GM21825 (cell line): ENCODE measurements around the gene NT5C1B.
A peak's percentile ranks its signal among the peaks of the same experiment; 100 is the strongest.

Experiments used
- ATAC-seq: cut with Tn5 transposase; IDR thresholded peaks from one replicate; pipeline ENCODE4 v1.9.1; 2021; ENCODE audit warnings: mild to moderate bottlenecking, moderate library complexity; ENCODE audit not compliant: unreplicated experiment

The NT5C1B gene

DNA sequence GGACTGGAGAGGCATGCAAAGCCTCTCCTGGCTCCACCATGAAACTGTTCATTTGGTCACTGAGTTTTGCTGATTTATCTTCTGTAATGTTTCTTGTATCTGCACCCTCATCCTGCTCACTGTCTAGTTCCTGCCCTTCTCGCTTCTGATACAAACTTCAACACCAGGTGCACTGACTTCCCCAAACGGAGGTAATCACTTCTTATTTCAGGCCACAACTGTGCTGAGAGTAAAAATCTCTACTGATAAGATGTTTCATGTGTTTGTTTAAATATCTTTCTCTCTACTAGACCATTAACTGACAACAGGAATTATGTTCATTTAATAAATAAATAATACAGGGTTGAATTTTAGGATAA is 10.9 kb upstream of the NT5C1B start:
- no peak for ATAC-seq

DNA sequence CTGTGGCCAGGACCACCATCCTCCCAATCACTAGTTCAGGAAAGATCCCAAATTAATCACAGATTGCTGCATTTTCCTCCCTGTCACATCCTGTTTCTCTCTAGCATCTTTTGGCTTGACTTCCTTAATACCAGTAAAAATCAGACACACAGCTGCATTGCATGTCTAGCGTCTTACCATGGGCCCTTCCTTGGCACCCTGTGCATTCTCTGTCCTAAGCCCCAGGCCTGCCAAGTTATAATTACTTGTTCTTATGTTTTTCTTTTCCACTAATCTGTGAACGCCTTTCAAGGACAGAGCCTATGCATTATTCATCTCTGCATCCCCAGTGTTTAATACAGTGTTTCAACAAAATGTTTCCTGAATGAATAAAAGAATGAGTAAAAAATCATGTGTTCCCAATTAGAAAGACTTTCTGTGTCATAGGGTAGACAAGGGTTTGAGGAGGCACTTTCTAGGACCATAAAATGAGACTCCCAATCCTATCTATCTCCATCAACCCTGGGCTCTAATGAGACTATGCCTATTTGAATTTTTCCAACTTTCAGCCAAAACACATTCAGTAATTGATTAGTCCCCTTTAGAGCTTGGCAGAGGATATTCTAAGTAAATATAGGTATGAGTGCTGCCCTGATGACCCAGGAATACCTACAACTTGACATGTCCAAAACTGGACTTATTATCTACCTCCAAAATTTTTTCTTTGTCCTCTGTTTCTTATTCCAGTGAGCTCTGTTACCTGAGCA is 10.3 kb upstream of the NT5C1B start:
- no peak for ATAC-seq

DNA sequence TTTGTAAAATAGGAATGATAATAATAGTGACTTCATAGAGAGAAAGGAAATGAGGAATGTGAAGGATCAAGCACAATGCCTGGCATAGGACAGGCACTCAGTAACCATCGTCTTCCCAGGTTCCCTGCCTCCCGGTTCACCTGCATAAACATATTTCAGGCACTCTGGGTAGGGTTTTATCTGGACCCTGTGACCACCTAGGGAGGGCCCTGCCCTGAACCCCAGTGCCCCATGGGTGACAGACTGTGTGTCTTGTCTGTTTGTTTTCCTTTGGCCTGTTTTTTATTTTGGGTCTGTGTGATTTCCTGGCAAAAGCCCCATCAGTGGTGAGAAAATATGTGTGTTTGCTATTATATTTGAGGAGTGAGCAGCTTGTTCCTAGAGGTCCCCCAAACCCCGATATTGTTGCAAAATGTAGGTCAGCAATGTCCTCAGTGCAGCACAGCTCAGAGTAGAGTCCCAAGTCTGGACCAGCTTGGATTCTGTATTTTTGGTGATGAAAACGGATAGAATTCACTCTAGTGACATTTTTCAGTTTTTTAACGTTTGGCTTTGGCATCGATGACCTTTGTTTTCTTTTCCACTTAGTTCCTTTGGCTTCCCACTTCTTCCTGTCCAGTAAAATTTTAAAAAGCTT is 9.6 kb upstream of the NT5C1B start:
- no peak for ATAC-seq

DNA sequence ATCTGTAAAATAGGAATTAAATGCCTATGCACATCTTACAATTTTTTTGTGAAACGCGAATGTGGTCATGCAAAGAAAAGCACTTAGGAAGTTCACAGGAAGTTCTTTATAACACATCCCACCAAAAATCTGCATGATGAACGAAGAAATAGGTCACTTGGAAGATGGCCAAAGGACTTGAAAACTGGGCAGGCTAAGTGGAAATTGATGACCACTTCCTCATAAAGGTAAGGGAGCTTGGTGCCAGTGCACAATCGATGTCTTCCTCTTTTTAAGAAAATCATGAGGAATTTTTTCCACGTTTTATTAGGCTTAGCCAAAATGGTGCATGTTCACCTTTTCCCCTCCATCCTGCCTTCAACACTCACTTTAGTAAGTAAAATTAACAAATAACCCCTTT is 8.2 kb upstream of the NT5C1B start:
- ATAC-seq = no peak

DNA sequence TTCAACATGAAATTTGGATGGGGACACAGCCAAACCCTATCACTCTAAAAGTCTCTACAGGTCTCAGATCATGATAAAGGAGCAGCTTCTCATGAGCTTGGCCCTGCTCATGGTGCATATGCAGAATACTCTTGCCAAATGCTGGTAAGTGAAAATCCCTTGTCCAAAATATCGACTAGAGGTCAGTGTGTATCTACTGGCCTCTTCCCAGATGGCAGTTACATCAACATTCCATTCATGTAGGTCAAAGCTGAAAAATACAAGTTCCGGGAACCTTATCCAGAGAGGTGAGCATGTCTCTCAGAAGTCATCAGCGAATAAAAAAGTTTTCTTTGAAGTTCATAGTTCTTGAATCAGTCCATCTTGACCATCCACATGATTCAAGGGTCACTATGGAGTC is 7.6 kb upstream of the NT5C1B start:
- no peak for ATAC-seq

DNA sequence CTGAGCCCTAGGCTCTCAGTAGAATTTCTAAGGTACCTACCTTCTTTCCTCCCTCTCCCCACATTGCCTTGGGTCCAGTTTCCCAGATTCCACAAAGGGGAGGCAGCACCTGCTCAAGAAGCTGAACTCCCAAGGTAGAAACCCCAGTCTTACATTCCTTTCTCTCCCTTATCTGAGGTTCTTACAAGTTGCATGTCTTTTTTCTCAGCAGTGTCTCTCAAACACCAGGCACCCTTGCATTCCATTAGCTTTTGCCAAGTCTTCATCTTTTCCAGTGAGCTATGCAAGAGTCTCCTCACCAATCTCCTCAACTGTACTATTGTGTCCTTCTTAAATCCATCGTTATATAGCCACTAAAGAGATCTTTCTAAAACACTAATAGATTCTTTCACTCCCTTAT is 4.1 kb upstream of the NT5C1B start:
- ATAC-seq = no peak

DNA sequence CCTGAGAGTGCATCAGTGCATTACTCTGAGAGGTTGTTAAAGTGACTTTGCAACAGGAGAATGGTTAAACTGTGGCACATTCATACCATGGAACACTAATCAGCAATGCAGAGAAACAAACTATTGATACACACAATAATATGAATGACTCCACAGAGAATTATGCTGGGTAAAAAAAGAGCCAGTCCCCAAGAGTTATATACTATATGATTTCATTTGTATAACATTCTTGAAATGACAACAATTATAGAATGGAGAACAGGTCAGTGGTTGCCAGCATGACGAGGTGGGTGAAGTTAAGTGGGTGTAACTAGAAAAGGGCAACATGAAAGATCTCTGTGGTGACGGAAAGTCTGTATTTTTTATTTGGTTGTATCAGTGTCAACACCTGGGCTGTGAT is 3.0 kb upstream of the NT5C1B start:
- no peak for ATAC-seq

DNA sequence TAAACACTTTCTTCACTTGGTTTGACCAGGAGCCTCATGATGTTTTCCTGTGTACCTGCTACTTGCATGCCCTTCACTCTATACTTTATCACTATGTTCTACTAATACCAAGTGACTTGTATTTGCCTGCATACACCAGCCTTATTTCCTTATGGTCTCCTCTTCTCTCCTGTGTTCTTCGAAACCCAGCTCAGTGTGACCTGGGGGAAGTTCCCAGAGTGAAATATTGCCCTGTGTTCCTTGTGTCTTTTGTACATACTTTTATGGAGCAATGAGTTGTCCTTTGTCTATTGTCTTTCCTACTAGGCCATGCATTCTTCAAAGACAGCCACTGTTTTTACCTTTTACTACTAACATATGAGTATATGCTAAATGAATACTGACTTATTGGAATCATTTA is 567 bp downstream of the NT5C1B start:
- no peak for ATAC-seq

DNA sequence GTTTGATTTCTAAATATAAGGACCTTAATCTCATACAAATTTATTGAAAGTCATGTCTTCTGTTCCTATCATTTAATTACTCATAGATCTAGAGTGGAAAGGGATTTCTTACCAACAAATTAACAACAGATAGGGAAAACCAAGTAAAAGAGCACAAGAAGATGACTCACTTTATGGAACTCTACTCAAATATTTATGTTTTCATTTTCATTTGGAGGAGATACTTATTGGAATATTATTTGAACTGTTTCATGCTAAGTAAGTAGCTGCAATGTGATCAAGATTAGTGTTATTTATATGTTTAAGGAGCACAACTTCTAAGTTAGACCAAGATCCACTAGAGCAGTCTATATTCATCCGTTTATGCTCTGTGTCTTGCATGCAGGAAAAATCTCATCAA is 1.3 kb downstream of the NT5C1B start:
- no peak for ATAC-seq

DNA sequence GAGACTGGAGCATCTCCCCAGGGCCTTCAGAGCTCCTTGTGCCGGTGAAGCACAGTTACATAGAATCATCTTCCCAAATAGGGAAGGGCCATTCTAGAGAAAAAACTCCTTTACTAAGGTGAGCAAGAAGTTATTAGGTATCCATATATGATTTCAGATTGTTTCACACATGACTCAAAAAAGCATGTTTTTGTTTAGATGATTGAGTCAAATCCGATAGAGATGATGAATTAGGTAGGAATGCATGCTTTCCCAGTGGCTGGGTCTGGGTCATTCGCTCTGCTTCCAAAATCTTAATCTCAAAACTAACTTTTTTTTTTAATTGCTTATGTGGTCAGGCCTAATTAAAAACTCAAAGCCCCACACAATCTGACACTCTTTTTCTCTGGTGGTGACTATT is 3.8 kb downstream of the NT5C1B start:
- ATAC-seq = no peak

DNA sequence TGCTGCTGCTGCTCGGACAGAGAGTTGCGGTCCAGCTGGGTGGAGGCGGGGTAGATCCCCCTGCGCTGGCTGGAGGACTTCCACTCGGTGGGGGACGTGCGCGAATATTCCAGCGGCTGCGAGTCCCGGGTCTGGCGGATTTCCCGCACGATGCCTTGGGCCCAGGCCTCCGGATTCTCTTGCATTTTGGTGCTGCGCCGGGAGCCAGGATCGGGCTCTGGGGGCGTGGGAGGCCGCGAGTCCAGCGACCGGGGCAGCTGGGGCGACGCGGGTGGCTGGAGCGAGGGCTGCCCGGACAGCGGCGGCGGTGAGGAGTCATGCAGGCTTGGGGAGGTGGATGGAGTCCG is 4.8 kb downstream of the NT5C1B start:
- no peak for ATAC-seq

DNA sequence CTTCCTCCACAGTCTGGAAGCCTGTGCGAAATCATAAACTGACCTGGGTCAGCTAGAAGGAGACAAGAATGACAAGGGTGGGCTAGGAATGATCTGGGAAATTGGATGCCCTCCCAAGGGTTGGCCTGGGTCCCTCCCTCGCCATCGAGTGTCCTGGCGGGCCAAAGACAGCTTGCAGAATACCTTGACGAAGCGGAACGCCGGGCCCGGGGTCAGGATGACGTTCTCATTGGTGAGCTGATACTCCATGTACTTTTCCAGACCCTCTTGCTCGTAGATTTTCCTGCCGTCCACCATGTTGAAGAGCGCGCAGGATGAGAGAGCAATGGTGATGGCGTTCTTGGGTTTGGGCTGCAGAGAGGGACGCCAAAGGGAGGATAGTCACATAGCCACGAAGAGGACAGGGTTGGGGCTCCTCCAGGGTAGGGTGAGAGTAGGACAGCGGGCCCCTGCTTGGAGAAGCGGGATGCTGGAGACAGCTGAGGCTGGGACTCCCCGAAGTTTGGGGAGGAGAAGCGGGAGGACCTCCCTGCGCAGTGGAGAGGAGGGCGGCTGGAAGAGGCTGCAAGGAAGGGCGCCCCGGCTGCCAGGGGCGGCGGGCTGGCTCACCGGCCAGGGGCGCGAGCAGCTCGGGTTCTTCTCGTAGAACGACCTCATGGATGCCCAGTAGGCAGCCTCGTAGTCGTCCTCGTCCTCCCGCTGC is 5.3 kb downstream of the NT5C1B start:
- no peak for ATAC-seq

DNA sequence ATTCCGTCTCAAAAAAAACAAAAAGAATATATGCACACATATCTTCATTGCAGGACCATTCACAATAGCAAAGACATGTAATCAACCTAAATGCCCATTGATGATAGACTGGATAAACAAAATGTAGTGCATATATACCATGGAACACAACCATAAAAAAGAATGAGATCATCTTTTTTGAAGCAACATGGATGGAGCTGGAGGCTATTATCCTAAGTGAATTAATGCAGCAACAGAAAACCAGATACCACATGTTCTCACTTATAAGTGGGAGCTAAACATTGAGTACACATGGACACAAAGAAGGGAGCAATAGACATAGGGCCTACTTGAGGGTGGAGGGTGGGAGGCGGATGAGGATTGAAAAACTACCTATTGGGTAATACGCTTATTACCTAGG is 8.8 kb downstream of the NT5C1B start:
- no peak for ATAC-seq

DNA sequence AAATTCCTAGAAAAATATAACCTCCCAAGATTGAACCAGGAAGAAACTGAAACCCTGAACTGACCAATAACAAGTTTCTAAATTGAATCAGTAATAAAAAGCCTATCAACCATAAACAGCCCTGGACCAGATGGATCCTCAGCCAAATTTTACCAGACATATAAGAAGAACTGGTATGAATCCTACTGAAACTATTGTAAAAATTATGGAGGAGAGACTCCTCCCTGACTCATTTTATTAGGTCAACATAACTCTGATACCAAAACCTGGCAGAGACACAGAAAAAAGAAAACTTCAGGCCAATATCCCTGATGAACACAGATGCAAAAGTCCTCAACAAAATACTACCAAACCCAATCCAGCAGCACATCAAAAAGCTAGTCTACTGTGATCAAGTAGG is 11.3 kb downstream of the NT5C1B start:
- no peak for ATAC-seq

DNA sequence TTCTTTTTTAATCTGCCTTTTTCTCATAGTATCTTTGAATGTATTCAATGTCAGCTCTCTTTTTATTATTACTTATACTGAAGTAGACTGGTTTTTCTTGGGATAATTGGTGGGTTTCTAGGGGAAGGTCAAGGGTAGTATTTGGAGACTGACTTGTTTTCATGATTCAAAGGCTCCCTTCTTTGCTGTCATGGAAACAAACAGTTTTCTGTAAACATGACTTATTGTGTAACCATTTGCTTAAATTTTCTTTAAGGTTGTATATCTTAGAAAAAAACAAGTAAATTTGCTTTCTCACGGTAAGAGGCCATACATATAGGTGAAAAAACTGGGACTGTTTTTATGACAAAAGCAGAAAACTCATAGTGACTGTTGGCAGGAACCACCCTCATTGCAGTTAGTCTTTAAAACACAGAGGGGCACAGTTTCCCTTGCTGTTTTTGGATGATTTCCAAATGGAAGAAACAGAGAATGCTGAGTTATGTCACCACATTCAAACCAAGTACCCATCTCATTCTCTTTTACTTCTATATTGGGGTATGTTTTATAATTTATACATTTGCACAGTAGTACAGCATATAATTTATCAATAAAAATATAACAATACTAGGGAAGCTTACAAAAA is 23.1 kb downstream of the NT5C1B start:
- no peak for ATAC-seq

DNA sequence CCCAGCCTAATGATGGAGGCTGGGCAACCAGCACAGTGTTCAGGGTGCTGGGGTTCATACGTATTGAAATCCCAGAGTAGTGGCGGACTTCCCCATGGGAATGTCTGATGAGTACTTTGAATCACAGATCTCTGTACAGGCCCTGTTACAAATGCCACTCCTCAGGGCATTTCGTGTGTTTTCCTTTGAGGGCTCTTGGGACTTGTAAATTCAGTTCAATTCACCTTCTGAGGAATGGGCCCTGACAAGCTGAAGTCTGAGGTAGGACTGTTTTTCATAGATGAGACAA is 28.6 kb downstream of the NT5C1B start:
- ATAC-seq = no peak

DNA sequence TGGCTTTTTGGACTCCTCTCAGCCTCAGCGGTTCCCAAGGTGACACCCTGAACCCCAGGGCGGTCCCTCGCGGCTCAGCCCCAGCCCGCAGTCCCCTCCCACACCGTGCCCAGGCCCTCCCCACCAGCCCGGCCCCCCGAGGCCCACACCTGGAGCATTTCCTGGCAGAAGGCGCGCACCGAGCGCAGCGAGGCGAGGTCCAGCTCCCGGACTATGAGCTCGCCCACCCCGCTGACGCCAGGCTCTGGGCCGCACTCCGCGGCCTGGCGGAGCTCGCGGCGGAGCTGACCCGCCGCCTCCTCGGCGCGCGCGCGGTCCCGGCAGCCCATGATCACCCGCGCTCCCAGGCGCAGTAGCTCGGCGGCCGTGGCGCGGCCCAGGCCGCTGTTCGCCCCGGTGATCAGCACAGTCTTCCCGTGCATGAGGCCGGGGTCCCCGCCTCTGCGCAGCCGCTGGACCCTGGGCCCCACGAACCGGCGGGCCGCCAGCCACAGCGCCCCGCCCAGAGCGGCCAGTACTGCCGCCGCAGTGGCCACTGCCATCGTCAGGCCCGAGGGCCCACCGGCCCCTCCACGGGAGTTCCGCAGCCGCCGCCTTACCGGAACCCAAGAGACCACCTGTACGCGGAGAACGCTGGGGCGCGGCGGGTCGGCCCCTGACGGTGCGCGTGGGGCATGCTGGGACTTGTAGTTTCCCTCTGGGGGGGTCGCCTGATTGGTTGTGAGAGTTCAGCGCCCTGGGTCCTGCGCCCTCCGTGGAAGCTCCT is 29.2 kb downstream of the NT5C1B start, which contains the start of gene RDH14:
Gene RDH14, minus strand, starts transcription at position 623 of the 766 bp plus-strand sequence. Its CDS starts 81 bp downstream, at position 542.
- ATAC-seq = peak; percentile 96

DNA sequence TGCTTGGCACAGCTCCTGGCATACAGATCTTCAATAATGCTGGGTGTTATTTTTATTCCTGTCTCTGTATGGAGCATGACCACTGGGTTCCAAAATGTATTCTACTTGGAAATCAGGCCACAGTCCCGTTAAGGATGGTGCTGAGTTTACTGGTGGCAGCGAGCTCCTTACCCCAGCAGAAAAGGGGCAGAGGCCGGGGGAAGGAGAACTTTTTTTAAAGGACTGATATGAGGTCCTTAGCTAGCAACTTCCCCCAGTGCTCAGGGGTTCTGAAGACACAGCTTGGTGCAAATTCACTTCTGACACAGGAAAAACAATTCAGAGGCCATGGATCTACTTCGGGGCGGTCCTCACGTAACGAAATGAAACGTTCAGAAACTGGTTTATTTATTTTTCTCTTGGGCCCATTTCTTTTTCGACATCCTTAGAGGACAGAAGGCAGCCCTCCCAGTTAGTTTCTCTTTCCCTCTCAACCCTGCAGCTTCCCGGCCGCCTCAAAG is 29.8 kb downstream of the NT5C1B start:
- ATAC-seq = no peak

DNA sequence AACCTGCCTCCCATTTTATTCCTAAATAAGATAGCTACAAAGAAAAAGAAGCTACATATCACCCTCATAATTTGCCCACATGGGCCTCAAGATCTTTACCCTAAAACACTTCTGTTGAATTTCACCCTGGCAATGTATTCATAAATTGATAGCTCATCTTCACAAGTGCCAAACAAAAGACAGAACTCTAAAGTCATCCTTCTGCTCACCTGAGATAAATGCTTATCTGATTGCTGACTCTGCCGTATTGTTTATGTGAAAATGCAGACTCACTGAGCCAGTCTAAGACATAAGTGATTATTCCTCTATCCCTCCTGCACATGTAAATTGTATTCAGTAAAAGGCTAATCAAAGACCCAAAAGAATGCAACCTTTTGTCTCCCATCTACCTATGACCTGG is 30.9 kb downstream of the NT5C1B start:
- no peak for ATAC-seq

DNA sequence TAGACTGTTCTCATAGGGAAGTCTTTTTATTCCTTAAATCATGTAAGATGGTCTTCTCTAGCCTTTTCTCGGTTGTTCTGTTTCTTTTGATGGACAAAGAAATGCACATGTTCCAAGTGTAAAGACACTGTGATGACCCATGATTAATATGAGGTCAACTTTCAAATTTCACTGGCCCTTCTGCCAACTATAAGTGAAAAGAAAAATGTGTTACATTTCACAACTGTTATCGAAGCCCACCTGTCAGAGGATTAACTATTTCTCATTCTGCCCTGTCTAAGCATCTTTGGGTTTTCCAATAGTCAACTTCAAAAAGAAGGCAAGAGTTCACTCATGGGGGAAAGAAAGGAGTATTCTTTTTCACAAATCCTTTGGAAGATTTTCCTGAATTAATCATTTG is 32.2 kb downstream of the NT5C1B start:
- ATAC-seq = no peak
